ENCODE results near the gene MAP3K9.

- TF ChIP-seq CTCF (IDR thresholded peaks at IDR 0.05; ENCODE audit: low read length), result no peak
- no peak for TF ChIP-seq EZH2 (optimal IDR thresholded peaks at IDR 0.05; ENCODE audit: low read depth, low read length)
Observed at GRCh38 chr14:70716958-70717357, 92.4 kb downstream of the MAP3K9 start.
